Neural progenitor cell (in vitro differentiated cells): ENCODE results near the gene LOC101059915.
"Not testable (repeated sequence)": the region's sequence is repeated elsewhere in the genome, so short reads cannot be mapped to it uniquely, and the experiment has no call there.

Source experiments
- DNase-seq: peaks from one replicate; pipeline ENCODE4 v3.0.0-alpha.2; 2016; ENCODE audit warnings: low spot score
- H2AFZ ChIP-seq: fragments of 200-600 bp; sonication (generic); replicated peaks from 2 replicates; pipeline ENCODE4 v1.6.1; 2016; ENCODE audit warnings: antibody characterized with exemption
- H3F3A ChIP-seq: fragments of 200-600 bp; sonication (generic); 2 replicates; pipeline ENCODE4 v1.6.1; 2016; ENCODE audit warnings: antibody characterized with exemption, low read depth
- H3K27ac ChIP-seq: fragments of 200-600 bp; sonication (generic); 2 replicates; pipeline ENCODE4 v1.5.1; 2016; ENCODE audit warnings: mild to moderate bottlenecking
- H3K27me3 ChIP-seq: fragments of 200-600 bp; sonication (generic); 2 replicates; pipeline ENCODE4 v1.6.1; 2016; ENCODE audit warnings: mild to moderate bottlenecking, moderate library complexity
- H3K36me3 ChIP-seq: fragments of 200-600 bp; sonication (generic); 2 replicates; pipeline ENCODE4 v1.5.1; 2016
- H3K4me1 ChIP-seq: fragments of 200-600 bp; sonication (generic); 2 replicates; pipeline ENCODE4 v1.6.1; 2016; ENCODE audit warnings: mixed run types
- H3K4me2 ChIP-seq: fragments of 200-600 bp; sonication (generic); 2 replicates; pipeline ENCODE4 v1.6.1; 2016
- H3K4me3 ChIP-seq: fragments of 200-600 bp; sonication (generic); 2 replicates; pipeline ENCODE4 v1.5.1; 2016
- H3K79me2 ChIP-seq: fragments of 200-600 bp; sonication (generic); 2 replicates; pipeline ENCODE4 v1.6.1; 2016; ENCODE audit warnings: low read depth
- H3K9ac ChIP-seq: fragments of 200-600 bp; sonication (generic); 2 replicates; pipeline ENCODE4 v1.6.1; 2016
- H3K9me3 ChIP-seq: fragments of 200-600 bp; sonication (generic); 2 replicates; pipeline ENCODE4 v1.5.1; 2016; ENCODE audit warnings: low read depth
- H4K20me1 ChIP-seq: fragments of 200-600 bp; sonication (generic); 2 replicates; pipeline ENCODE4 v1.6.1; 2016; ENCODE audit warnings: low read depth
- H3K27ac Mint-ChIP-seq: 3 replicates; pipeline ENCODE4 v1.8.0; 2021; ENCODE audit warnings: mixed read lengths
- H3K27me3 Mint-ChIP-seq: 2 replicates; pipeline ENCODE4 v1.8.0; 2022; ENCODE audit warnings: low read depth, mild to moderate bottlenecking, inconsistent platforms, moderate library complexity, mixed read lengths; ENCODE audit not compliant: insufficient read depth
- H3K36me3 Mint-ChIP-seq: 3 replicates; pipeline ENCODE4 v1.8.0; 2021; ENCODE audit warnings: mixed read lengths
- H3K4me1 Mint-ChIP-seq: 3 replicates; pipeline ENCODE4 v1.8.0; 2021; ENCODE audit warnings: mixed read lengths
- H3K4me3 Mint-ChIP-seq: 3 replicates; pipeline ENCODE4 v1.8.0; 2021; ENCODE audit warnings: mild to moderate bottlenecking, moderate library complexity, mixed read lengths
- H3K9me3 Mint-ChIP-seq: 3 replicates; pipeline ENCODE4 v1.8.0; 2020; ENCODE audit warnings: mixed read lengths
- EZH2 ChIP-seq: fragments of 200-600 bp; sonication (generic); IDR thresholded peaks from 2 replicates; pipeline ENCODE4 v1.6.1; 2017; ENCODE audit warnings: antibody characterized with exemption, mild to moderate bottlenecking, moderate library complexity
- EZH2phosphoT487 ChIP-seq: fragments of 200-600 bp; sonication (generic); IDR thresholded peaks from 2 replicates; pipeline ENCODE4 v1.6.1; 2017; ENCODE audit warnings: antibody characterized with exemption
- TF ChIP-seq, protein P1 (sequence below): fragments of 200-600 bp; sonication (generic); IDR thresholded peaks from 2 replicates; pipeline ENCODE4 v1.5.1; 2017; ENCODE audit warnings: antibody characterized with exemption, mild to moderate bottlenecking

Gene LOC101059915

DNA sequence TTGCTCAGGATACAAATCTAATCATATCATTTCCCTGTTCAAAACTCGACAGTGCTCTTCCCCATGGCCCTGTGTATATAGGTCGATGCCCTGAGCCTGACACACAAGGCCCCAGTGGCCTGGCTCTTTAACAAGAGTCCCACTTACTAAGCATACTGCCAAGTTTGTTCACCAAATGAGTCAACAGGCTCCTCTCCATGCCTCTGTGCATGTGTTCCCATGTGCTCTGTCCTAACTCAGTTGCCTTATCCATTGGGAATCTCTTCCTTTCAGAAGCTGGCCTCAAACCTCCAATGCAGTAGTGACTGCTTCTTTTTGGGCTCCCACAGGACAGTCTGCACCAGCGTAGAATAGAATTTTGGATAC lies 30.1 kb upstream of the LOC101059915 start:
- no peak overlapping the region for H3K4me3 ChIP-seq
- H3K36me3 Mint-ChIP-seq = no peaks in the 10 kb centered on the region
- no peak overlapping the region for H3K27ac Mint-ChIP-seq
- H3K4me3 Mint-ChIP-seq = no peak overlapping the region
- H3K27me3 ChIP-seq = no peaks in the 10 kb centered on the region
- no peak overlapping the region for H3K9ac ChIP-seq
- H3K79me2 ChIP-seq = no peaks in the 10 kb centered on the region
- no peaks in the 10 kb centered on the region for H3K36me3 ChIP-seq
- H4K20me1 ChIP-seq = no peaks in the 10 kb centered on the region
- no peak overlapping the region for H2AFZ ChIP-seq
- no peaks in the 10 kb centered on the region for H3K9me3 ChIP-seq
- peaks cover 7% of the 10 kb centered on the region for H3K9me3 Mint-ChIP-seq
- H3K4me1 ChIP-seq = no peaks in the 10 kb centered on the region
- no peaks in the 10 kb centered on the region for H3K4me1 Mint-ChIP-seq
- H3K4me2 ChIP-seq = no peak overlapping the region
- no peak for TF ChIP-seq EZH2
- no peak for TF ChIP-seq EZH2phosphoT487
- TF ChIP-seq, protein P1, sequence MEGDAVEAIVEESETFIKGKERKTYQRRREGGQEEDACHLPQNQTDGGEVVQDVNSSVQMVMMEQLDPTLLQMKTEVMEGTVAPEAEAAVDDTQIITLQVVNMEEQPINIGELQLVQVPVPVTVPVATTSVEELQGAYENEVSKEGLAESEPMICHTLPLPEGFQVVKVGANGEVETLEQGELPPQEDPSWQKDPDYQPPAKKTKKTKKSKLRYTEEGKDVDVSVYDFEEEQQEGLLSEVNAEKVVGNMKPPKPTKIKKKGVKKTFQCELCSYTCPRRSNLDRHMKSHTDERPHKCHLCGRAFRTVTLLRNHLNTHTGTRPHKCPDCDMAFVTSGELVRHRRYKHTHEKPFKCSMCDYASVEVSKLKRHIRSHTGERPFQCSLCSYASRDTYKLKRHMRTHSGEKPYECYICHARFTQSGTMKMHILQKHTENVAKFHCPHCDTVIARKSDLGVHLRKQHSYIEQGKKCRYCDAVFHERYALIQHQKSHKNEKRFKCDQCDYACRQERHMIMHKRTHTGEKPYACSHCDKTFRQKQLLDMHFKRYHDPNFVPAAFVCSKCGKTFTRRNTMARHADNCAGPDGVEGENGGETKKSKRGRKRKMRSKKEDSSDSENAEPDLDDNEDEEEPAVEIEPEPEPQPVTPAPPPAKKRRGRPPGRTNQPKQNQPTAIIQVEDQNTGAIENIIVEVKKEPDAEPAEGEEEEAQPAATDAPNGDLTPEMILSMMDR = no peak
- no peaks in the 10 kb centered on the region for H3F3A ChIP-seq
- H3K27me3 Mint-ChIP-seq = peaks cover 3% of the 10 kb centered on the region
- no peak overlapping the region for H3K27ac ChIP-seq
- no peak for DNase-seq

DNA sequence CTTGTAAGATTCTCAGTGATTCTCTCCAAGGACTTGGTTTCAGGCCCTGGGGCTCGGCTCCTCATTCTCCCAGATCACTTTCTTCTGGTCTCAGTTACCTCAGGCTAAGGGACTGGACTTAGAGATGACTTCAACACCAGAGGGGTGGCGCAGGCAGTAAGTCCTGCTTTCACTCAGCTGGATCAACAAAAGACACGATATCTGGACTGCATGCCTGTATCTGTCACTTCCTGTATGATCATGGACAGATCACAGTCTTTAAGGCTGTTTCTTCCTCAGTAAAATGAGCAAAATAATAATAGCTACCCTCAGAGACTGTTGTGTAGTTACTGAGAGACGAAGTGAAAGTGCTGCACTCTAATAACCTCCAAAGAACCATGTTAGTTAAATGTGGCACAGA lies 29.5 kb upstream of the LOC101059915 start:
- no peak overlapping the region for H3K27ac ChIP-seq
- no peak overlapping the region for H3K4me2 ChIP-seq
- no peak overlapping the region for H2AFZ ChIP-seq
- no peak overlapping the region for H3K4me3 ChIP-seq
- Mint-ChIP-seq H3K4me1 (no peaks in the 10 kb centered on the region), H3K4me3 (no peak overlapping the region), H3K36me3 (no peaks in the 10 kb centered on the region), H3K9me3 (peaks cover 7% of the 10 kb centered on the region), H3K27me3 (no peaks in the 10 kb centered on the region), H3K27ac (no peak overlapping the region)
- DNase-seq = no peak
- H3K9ac ChIP-seq = no peak overlapping the region
- no peaks in the 10 kb centered on the region for H3K4me1 ChIP-seq
- no peaks in the 10 kb centered on the region for H3K79me2 ChIP-seq
- no peaks in the 10 kb centered on the region for H3K9me3 ChIP-seq
- no peaks in the 10 kb centered on the region for H3K36me3 ChIP-seq
- H3K27me3 ChIP-seq = no peaks in the 10 kb centered on the region
- no peaks in the 10 kb centered on the region for H4K20me1 ChIP-seq
- no peaks in the 10 kb centered on the region for H3F3A ChIP-seq
- TF ChIP-seq EZH2 = no peak
- TF ChIP-seq, protein P1 = no peak
- no peak for TF ChIP-seq EZH2phosphoT487

DNA sequence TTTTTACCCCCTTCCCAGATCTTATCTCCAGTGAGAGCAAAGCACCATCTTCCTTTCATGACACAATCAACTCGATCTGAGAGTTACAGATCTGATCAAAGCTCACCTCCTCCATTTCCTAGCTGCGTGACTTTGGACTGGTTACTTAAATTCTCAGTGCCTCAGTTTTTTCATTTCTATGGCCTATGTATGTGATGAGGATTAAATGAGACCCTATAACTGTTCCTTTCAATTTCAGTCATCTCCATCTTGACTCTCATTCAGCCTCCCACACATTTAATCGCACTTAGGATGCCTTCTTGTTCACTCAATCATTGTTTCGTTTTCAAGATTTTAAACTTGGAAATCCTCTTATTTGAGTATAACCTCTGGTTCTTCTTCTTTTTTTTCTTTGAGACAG lies 28.9 kb upstream of the LOC101059915 start:
- TF ChIP-seq EZH2phosphoT487 (no peak), EZH2 (no peak)
- TF ChIP-seq, protein P1 = no peak
- Mint-ChIP-seq H3K27ac (no peak overlapping the region), H3K36me3 (no peaks in the 10 kb centered on the region), H3K9me3 (peaks cover 10% of the 10 kb centered on the region), H3K27me3 (no peaks in the 10 kb centered on the region), H3K4me1 (no peaks in the 10 kb centered on the region), H3K4me3 (no peak overlapping the region)
- no peaks in the 10 kb centered on the region for H3K4me1 ChIP-seq
- no peak overlapping the region for H2AFZ ChIP-seq
- no peaks in the 10 kb centered on the region for H3K36me3 ChIP-seq
- H3K27me3 ChIP-seq = no peaks in the 10 kb centered on the region
- DNase-seq = no peak
- H3F3A ChIP-seq = no peaks in the 10 kb centered on the region
- H3K79me2 ChIP-seq = no peaks in the 10 kb centered on the region
- no peaks in the 10 kb centered on the region for H3K9me3 ChIP-seq
- no peaks in the 10 kb centered on the region for H4K20me1 ChIP-seq
- H3K9ac ChIP-seq = no peak overlapping the region
- H3K27ac ChIP-seq = no peak overlapping the region
- no peak overlapping the region for H3K4me3 ChIP-seq
- no peak overlapping the region for H3K4me2 ChIP-seq

DNA sequence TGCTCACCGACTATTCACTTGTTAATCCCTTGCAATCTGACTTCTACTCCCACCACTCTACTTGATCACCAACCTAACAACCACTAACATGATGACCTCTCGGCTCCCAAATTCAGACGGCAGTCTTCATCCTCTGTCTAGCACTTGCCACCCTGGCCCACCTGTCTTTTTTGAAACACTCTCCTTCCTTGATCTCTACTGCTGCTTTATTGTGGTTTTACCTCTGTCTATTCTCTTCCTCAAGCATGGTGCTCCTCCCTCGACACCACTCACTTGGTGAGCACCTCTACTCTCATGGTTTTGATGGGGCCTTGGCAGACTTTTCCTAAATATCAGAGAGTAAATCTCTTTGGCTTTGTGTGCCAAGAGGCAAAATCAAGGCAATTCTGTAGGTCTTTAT lies 27.3 kb upstream of the LOC101059915 start:
- H3K9me3 ChIP-seq = no peaks in the 10 kb centered on the region
- H3K9me3 Mint-ChIP-seq = peaks cover 18% of the 10 kb centered on the region

DNA sequence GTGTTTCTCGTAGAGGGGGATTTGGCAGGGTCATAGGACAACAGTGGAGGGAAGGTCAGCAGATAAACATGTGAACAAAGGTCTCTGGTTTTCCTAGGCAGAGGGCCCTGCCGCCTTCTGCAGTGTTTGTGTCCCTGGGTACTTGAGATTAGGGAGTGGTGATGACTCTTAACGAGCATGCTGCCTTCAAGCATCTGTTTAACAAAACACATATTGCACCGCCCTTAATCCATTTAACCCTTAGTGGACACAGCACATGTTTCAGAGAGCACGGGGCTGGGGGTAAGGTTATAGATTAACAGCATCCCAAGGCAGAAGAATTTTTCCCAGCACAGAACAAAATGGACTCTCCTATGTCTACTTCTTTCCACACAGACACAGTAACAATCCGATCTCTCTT lies 22.9 kb upstream of the LOC101059915 start:
- not testable (repeated sequence) for H3K4me1 Mint-ChIP-seq, H4K20me1 ChIP-seq, DNase-seq, H3K9ac ChIP-seq, H3K79me2 ChIP-seq, H3K4me1 ChIP-seq, H3K27ac Mint-ChIP-seq, H2AFZ ChIP-seq, H3K27me3 Mint-ChIP-seq, H3F3A ChIP-seq, H3K36me3 ChIP-seq, H3K9me3 ChIP-seq, H3K4me2 ChIP-seq, H3K36me3 Mint-ChIP-seq, H3K27me3 ChIP-seq, H3K4me3 ChIP-seq, H3K4me3 Mint-ChIP-seq, H3K27ac ChIP-seq
- H3K9me3 Mint-ChIP-seq = peaks cover 32% of the 10 kb centered on the region

More for the DNA sequence above, 27.3 kb upstream of the LOC101059915 start:
- H3K27me3 ChIP-seq = no peaks in the 10 kb centered on the region
- H3K36me3 ChIP-seq = no peaks in the 10 kb centered on the region
- no peak overlapping the region for H2AFZ ChIP-seq
- H4K20me1 ChIP-seq = no peaks in the 10 kb centered on the region
- H3F3A ChIP-seq = no peaks in the 10 kb centered on the region
- no peak for DNase-seq
- Mint-ChIP-seq H3K27me3 (no peaks in the 10 kb centered on the region), H3K27ac (no peak overlapping the region), H3K4me3 (no peak overlapping the region), H3K36me3 (no peaks in the 10 kb centered on the region), H3K4me1 (no peaks in the 10 kb centered on the region)
- TF ChIP-seq EZH2 = no peak
- TF ChIP-seq, protein P1 = no peak
- TF ChIP-seq EZH2phosphoT487 = no peak
- H3K9ac ChIP-seq = no peak overlapping the region
- no peaks in the 10 kb centered on the region for H3K79me2 ChIP-seq
- no peaks in the 10 kb centered on the region for H3K4me1 ChIP-seq
- no peak overlapping the region for H3K4me3 ChIP-seq
- no peak overlapping the region for H3K27ac ChIP-seq
- H3K4me2 ChIP-seq = no peak overlapping the region
